ENCODE measurements around the gene PDX1.

The PDX1 gene

GRCh38 chr13:27968316-27969081 is 48.7 kb downstream of the PDX1 start:
- no peak for TF ChIP-seq CTCF (IDR thresholded peaks at IDR 0.05; ENCODE audit: insufficient read depth, low read depth, low read length, missing control alignments)
- H3K4me3 ChIP-seq (ENCODE audit: low read depth, low read length) = no peak overlapping the region
- no peak for DNase-seq (ENCODE audit: low read depth)

GRCh38 chr13:27969082-27969865 is 49.5 kb downstream of the PDX1 start, which contains the start of gene CDX2:
TSS of gene CDX2 (minus strand) at chr13:27969315. CDS start at chr13:27969006, 309 bp downstream.
- no peak for TF ChIP-seq CTCF (IDR thresholded peaks at IDR 0.05; ENCODE audit: insufficient read depth, low read depth, low read length, missing control alignments)
- no peak for DNase-seq (ENCODE audit: low read depth)
- no peak within 1 kb of the TSS for H3K4me3 ChIP-seq (ENCODE audit: low read depth, low read length)

- no peak for DNase-seq (ENCODE audit: low read depth)
- H3K4me3 ChIP-seq (ENCODE audit: low read depth, low read length) = no peak overlapping the region
- no peak for TF ChIP-seq CTCF (IDR thresholded peaks at IDR 0.05; ENCODE audit: insufficient read depth, low read depth, low read length, missing control alignments)
Observed at GRCh38 chr13:27969866-27970229, 50.0 kb downstream of the PDX1 start.

- no peak for TF ChIP-seq CTCF (IDR thresholded peaks at IDR 0.05; ENCODE audit: insufficient read depth, low read depth, low read length, missing control alignments)
- no peak overlapping the region for H3K4me3 ChIP-seq (ENCODE audit: low read depth, low read length)
- DNase-seq (ENCODE audit: low read depth) = no peak
Observed at GRCh38 chr13:27970382-27971235, 50.8 kb downstream of the PDX1 start.

GRCh38 chr13:27971236-27971645 is 51.4 kb downstream of the PDX1 start:
- DNase-seq (ENCODE audit: low read depth) = no peak
- H3K4me3 ChIP-seq (ENCODE audit: low read depth, low read length) = no peak overlapping the region
- no peak for TF ChIP-seq CTCF (IDR thresholded peaks at IDR 0.05; ENCODE audit: insufficient read depth, low read depth, low read length, missing control alignments)

GRCh38 chr13:27971776-27972477 is 52.1 kb downstream of the PDX1 start:
- no peak for DNase-seq (ENCODE audit: low read depth)

More at GRCh38 chr13:27971776-27972477, 52.1 kb downstream of the PDX1 start:
- TF ChIP-seq CTCF (IDR thresholded peaks at IDR 0.05; ENCODE audit: insufficient read depth, low read depth, low read length, missing control alignments) = no peak
- H3K4me3 ChIP-seq (ENCODE audit: low read depth, low read length) = no peak overlapping the region

Data from GM12865 (cell line).